Measurements from ENCODE around the gene TRMT11.
"Not testable (repeated sequence)": the region's sequence is repeated elsewhere in the genome, so short reads cannot be mapped to it uniquely, and the experiment has no call there.

The TRMT11 gene

DNA sequence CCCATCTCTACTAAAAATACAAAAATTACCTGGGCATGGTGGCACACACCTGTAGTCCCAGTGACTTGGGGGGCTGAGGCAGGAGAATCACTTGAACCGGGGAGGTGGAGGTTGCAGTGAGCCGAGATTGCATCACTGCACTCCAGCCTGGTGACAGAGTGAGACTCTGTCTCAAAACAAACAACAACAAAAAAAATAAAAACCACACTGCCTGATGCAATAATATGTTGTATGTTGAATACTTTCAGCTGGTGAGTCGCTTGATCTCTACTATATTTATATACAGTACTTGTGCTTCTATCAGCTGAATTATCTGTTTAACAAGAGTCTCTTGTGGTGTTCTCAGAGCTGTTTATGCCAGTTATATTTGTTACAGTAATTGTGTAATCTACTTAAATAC is 37.1 kb downstream of the TRMT11 start:
- not testable (repeated sequence) for H3K27ac ChIP-seq (ENCODE audit: low read length); H3K9me3 ChIP-seq (ENCODE audit: control insufficient read depth in 2 of 2, low read length in 2 of 2); H3K4me1 ChIP-seq (ENCODE audit: control insufficient read depth, insufficient read depth, low read length); H3K27me3 ChIP-seq (ENCODE audit: control insufficient read depth in 1 of 2, insufficient read depth in 2 of 2, low read length in 2 of 2); H3K9ac ChIP-seq (ENCODE audit: low read length in 2 of 2); H3K4me3 ChIP-seq (ENCODE audit: low read length in 2 of 2)
- peaks cover 6 to 21% of the 10 kb centered on the region in 2 donors for H3K36me3 ChIP-seq (ENCODE audit: control insufficient read depth in 2 of 2, insufficient read depth in 2 of 2, low read length in 2 of 2)

DNA sequence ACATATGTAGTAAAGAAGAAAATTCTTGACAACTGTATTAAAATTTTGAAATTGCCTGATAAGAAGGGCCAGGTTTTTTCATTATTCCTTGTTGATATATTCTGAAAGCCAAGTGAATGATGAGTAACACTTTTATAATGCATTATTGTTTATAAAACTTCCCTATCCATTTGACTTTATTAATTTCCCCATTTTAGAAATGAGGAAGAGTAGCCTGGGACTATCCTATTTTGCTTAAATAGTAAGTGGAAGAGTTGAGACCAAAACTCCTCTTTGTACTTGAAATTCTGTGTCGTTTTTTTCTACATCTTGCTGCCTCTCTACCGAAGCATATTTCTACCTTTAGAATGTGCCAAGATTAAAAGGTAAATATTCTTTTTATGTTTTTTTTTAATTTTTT is 39.7 kb downstream of the TRMT11 start:
- Histone ChIP-seq H3K36me3 (ENCODE audit: control insufficient read depth in 2 of 2, insufficient read depth in 2 of 2, low read length in 2 of 2) (peaks cover 3 to 16% of the 10 kb centered on the region in 2 donors), H3K27me3 (ENCODE audit: control insufficient read depth in 1 of 2, insufficient read depth in 2 of 2, low read length in 2 of 2) (no peaks in the 10 kb centered on the region), H3K4me1 (ENCODE audit: control insufficient read depth, insufficient read depth, low read length) (no peaks in the 10 kb centered on the region), H3K9me3 (ENCODE audit: control insufficient read depth in 2 of 2, low read length in 2 of 2) (no peaks in the 10 kb centered on the region), H3K4me3 (ENCODE audit: low read length in 2 of 2) (no peak overlapping the region), H3K9ac (ENCODE audit: low read length in 2 of 2) (no peak overlapping the region), H3K27ac (ENCODE audit: low read length) (no peak overlapping the region)

GRCh38 chr6:126027601-126028000 is 41.3 kb downstream of the TRMT11 start:
- H3K4me1 ChIP-seq (ENCODE audit: control insufficient read depth, insufficient read depth, low read length), result no peaks in the 10 kb centered on the region
- H3K4me3 ChIP-seq (ENCODE audit: low read length in 2 of 2), result no peak overlapping the region
- H3K36me3 ChIP-seq (ENCODE audit: control insufficient read depth in 2 of 2, insufficient read depth in 2 of 2, low read length in 2 of 2), result peaks cover 5% of the 10 kb centered on the region in 2 donors
- H3K27me3 ChIP-seq (ENCODE audit: control insufficient read depth in 1 of 2, insufficient read depth in 2 of 2, low read length in 2 of 2), result no peaks in the 10 kb centered on the region
- no peaks in the 10 kb centered on the region for H3K9me3 ChIP-seq (ENCODE audit: control insufficient read depth in 2 of 2, low read length in 2 of 2)
- H3K9ac ChIP-seq (ENCODE audit: low read length in 2 of 2), result no peak overlapping the region
- H3K27ac ChIP-seq (ENCODE audit: low read length), result no peak overlapping the region

DNA sequence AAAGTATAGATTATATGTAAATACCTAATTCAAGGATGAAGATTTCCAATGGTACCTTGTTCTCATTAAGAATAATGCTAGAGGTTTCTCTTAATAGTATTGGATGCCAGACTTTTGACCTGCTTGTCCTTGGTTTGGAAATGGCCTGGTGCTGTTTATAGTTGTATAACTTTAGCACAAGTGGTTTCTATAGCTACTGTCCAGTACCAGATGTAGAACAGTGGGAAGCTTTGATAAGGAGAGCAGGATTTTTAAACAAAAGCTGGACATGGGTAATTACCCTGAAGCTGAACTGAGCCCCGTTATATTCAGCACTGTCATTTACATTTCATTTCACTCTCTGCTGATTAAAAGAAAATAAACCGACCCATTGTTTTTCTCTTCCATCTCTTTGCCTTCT is 43.7 kb downstream of the TRMT11 start:
- Histone ChIP-seq H3K9ac (ENCODE audit: low read length in 2 of 2) (no peak overlapping the region), H3K4me1 (ENCODE audit: control insufficient read depth, insufficient read depth, low read length) (peaks cover 4% of the 10 kb centered on the region), H3K9me3 (ENCODE audit: control insufficient read depth in 2 of 2, low read length in 2 of 2) (no peaks in the 10 kb centered on the region), H3K4me3 (ENCODE audit: low read length in 2 of 2) (no peak overlapping the region), H3K27me3 (ENCODE audit: control insufficient read depth in 1 of 2, insufficient read depth in 2 of 2, low read length in 2 of 2) (no peaks in the 10 kb centered on the region), H3K36me3 (ENCODE audit: control insufficient read depth in 2 of 2, insufficient read depth in 2 of 2, low read length in 2 of 2) (peaks cover 0 to 2% of the 10 kb centered on the region in 2 donors), H3K27ac (ENCODE audit: low read length) (no peak overlapping the region)

DNA sequence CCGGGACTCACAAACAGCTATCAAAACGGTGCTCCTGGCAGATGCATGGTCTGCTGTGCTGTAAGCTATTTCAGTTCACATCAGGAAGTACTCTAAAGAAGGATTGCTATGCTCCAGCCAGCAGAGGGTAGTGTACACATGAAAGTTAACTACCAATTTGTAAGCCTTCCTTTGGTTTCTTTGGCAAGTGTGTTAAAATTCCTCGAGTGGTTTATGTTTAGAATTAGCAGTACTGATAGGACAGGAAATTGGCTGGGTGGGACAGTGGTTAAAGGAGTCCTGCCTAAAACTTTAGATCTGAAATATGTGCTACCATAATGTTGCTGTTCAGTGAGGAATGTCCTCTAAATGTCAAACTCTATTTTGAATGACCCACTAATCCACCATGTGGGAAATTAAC is 47.4 kb downstream of the TRMT11 start:
- Histone ChIP-seq H3K27me3 (ENCODE audit: control insufficient read depth in 1 of 2, insufficient read depth in 2 of 2, low read length in 2 of 2) (no peaks in the 10 kb centered on the region), H3K4me1 (ENCODE audit: control insufficient read depth, insufficient read depth, low read length) (peaks cover 4% of the 10 kb centered on the region), H3K4me3 (ENCODE audit: low read length in 2 of 2) (no peak overlapping the region), H3K9ac (ENCODE audit: low read length in 2 of 2) (no peak overlapping the region), H3K9me3 (ENCODE audit: control insufficient read depth in 2 of 2, low read length in 2 of 2) (no peaks in the 10 kb centered on the region), H3K27ac (ENCODE audit: low read length) (no peak overlapping the region), H3K36me3 (ENCODE audit: control insufficient read depth in 2 of 2, insufficient read depth in 2 of 2, low read length in 2 of 2) (peaks cover 0 to 6% of the 10 kb centered on the region in 2 donors)

DNA sequence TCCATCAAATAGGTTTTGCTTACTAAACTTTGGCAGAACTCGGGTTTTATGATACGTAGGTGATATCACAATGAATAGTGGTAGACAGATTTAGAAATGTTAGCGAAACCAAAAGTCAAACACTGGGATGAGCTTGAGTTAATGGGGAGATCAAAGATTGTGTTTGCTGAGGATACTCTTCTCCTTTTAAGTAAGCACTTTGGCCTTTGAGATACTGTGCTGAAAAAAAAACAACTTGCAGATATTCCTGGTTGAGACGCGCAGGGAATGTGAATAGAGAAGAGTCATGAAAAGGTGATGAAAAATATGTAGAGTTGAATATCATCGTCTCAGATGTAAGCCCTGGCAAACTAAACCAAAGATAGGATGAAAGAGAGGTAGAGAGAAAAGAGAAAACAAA is 48.3 kb downstream of the TRMT11 start:
- Histone ChIP-seq H3K9ac (ENCODE audit: low read length in 2 of 2) (no peak overlapping the region), H3K4me3 (ENCODE audit: low read length in 2 of 2) (no peak overlapping the region), H3K4me1 (ENCODE audit: control insufficient read depth, insufficient read depth, low read length) (peaks cover 4% of the 10 kb centered on the region), H3K27me3 (ENCODE audit: control insufficient read depth in 1 of 2, insufficient read depth in 2 of 2, low read length in 2 of 2) (no peaks in the 10 kb centered on the region), H3K27ac (ENCODE audit: low read length) (no peak overlapping the region), H3K9me3 (ENCODE audit: control insufficient read depth in 2 of 2, low read length in 2 of 2) (no peaks in the 10 kb centered on the region), H3K36me3 (ENCODE audit: control insufficient read depth in 2 of 2, insufficient read depth in 2 of 2, low read length in 2 of 2) (peaks cover 5 to 6% of the 10 kb centered on the region in 2 donors)

GRCh38 chr6:126035764-126036163 is 49.4 kb downstream of the TRMT11 start:
- Histone ChIP-seq H3K27me3 (ENCODE audit: control insufficient read depth in 1 of 2, insufficient read depth in 2 of 2, low read length in 2 of 2) (no peaks in the 10 kb centered on the region), H3K9me3 (ENCODE audit: control insufficient read depth in 2 of 2, low read length in 2 of 2) (no peaks in the 10 kb centered on the region), H3K4me1 (ENCODE audit: control insufficient read depth, insufficient read depth, low read length) (peaks cover 4% of the 10 kb centered on the region), H3K27ac (ENCODE audit: low read length) (no peak overlapping the region), H3K36me3 (ENCODE audit: control insufficient read depth in 2 of 2, insufficient read depth in 2 of 2, low read length in 2 of 2) (peaks cover 6% of the 10 kb centered on the region in 2 donors), H3K9ac (ENCODE audit: low read length in 2 of 2) (no peak overlapping the region), H3K4me3 (ENCODE audit: low read length in 2 of 2) (no peak overlapping the region)

DNA sequence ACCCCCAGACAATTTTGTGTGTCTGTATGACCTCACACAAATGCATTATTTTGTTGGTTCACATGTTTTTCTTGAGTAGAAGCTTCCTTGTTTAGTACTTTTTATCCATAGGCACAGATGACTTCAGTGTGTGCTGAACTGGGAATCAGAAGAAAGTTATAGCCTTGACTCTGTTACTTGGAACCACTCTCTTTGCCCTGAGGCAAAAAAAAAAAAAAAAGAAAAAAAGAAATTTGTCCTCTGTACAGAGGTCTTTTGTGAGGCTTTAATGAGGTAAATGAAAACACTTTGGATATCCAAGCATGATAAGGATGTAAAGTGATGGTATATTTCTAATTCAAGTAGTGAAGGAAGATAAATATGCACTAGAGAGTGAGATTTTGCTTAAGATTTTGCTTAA is 51.9 kb downstream of the TRMT11 start:
- H3K27me3 ChIP-seq (ENCODE audit: control insufficient read depth in 1 of 2, insufficient read depth in 2 of 2, low read length in 2 of 2), result no peaks in the 10 kb centered on the region
- H3K9me3 ChIP-seq (ENCODE audit: control insufficient read depth in 2 of 2, low read length in 2 of 2), result no peaks in the 10 kb centered on the region
- H3K27ac ChIP-seq (ENCODE audit: low read length), result no peak overlapping the region
- no peak overlapping the region for H3K4me3 ChIP-seq (ENCODE audit: low read length in 2 of 2)
- peaks cover 4 to 8% of the 10 kb centered on the region in 2 donors for H3K36me3 ChIP-seq (ENCODE audit: control insufficient read depth in 2 of 2, insufficient read depth in 2 of 2, low read length in 2 of 2)
- no peak overlapping the region for H3K9ac ChIP-seq (ENCODE audit: low read length in 2 of 2)
- peaks cover 4% of the 10 kb centered on the region for H3K4me1 ChIP-seq (ENCODE audit: control insufficient read depth, insufficient read depth, low read length)

DNA sequence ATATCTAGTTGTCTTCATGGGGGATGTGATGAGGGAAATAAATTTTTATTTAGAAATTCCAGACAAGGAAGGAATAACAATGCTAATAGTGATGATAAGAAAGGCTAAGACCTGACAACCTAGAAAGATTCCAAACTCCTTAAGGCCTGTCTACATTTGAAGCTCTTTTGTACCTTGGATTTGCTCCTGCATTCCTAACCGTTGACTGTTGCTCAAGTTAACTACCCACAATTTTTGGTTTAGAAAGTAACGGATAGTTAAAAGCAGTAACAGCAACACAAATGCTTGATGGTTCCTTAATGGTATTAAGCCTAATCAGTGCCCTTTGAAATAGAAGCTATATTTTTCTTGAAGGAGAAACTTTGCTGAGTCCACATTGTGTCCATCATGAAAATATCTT is 52.9 kb downstream of the TRMT11 start:
- Histone ChIP-seq H3K4me1 (ENCODE audit: control insufficient read depth, insufficient read depth, low read length) (no peaks in the 10 kb centered on the region), H3K4me3 (ENCODE audit: low read length in 2 of 2) (no peak overlapping the region), H3K27ac (ENCODE audit: low read length) (no peak overlapping the region), H3K27me3 (ENCODE audit: control insufficient read depth in 1 of 2, insufficient read depth in 2 of 2, low read length in 2 of 2) (no peaks in the 10 kb centered on the region), H3K9me3 (ENCODE audit: control insufficient read depth in 2 of 2, low read length in 2 of 2) (no peaks in the 10 kb centered on the region), H3K9ac (ENCODE audit: low read length in 2 of 2) (no peak overlapping the region), H3K36me3 (ENCODE audit: control insufficient read depth in 2 of 2, insufficient read depth in 2 of 2, low read length in 2 of 2) (peaks cover 4 to 8% of the 10 kb centered on the region in 2 donors)

DNA sequence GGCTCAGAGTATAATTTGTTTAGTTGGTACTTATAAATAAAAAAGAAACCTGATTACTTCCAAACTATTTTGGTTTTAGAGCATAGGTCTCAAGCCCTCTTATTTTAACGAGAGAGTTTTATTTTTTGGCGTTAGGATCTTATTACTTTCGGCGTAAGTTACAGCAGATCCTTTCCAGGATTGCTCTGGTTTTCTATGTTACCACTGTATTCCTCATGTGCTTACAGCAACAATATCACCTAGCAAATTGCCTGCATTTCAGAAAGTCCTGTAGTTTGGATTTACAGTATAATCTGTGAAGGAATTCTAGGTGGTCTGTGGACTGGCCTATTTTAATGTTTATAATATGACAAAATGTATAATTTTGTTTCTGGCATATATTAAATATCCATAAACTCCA is 54.1 kb downstream of the TRMT11 start:
- Histone ChIP-seq H3K9me3 (ENCODE audit: control insufficient read depth in 2 of 2, low read length in 2 of 2) (no peaks in the 10 kb centered on the region), H3K27ac (ENCODE audit: low read length) (no peak overlapping the region), H3K36me3 (ENCODE audit: control insufficient read depth in 2 of 2, insufficient read depth in 2 of 2, low read length in 2 of 2) (peaks cover 4 to 8% of the 10 kb centered on the region in 2 donors), H3K27me3 (ENCODE audit: control insufficient read depth in 1 of 2, insufficient read depth in 2 of 2, low read length in 2 of 2) (no peaks in the 10 kb centered on the region), H3K4me3 (ENCODE audit: low read length in 2 of 2) (no peak overlapping the region), H3K9ac (ENCODE audit: low read length in 2 of 2) (no peak overlapping the region), H3K4me1 (ENCODE audit: control insufficient read depth, insufficient read depth, low read length) (no peaks in the 10 kb centered on the region)

DNA sequence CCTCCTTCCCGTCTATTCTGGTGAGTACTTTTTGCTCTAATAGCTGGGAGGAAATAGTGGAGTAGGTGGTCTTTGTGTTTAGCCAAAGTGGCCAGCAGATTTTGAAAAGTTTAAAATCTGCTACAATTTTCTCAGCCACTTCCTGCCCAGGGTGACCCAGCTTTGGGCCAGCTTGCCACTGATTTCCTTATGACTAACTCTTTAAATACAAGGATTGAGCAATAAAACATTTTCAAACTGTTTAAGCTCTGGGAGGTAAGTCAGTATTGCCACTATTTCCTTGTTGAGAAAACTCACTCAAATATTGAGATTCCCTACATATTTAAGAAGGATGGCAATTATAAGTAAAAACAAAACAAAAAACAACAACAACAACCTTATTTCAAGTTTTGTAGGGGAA is 54.5 kb downstream of the TRMT11 start:
- no peaks in the 10 kb centered on the region for H3K27me3 ChIP-seq (ENCODE audit: control insufficient read depth in 1 of 2, insufficient read depth in 2 of 2, low read length in 2 of 2)
- no peaks in the 10 kb centered on the region for H3K9me3 ChIP-seq (ENCODE audit: control insufficient read depth in 2 of 2, low read length in 2 of 2)
- H3K4me1 ChIP-seq (ENCODE audit: control insufficient read depth, insufficient read depth, low read length), result no peaks in the 10 kb centered on the region
- H3K36me3 ChIP-seq (ENCODE audit: control insufficient read depth in 2 of 2, insufficient read depth in 2 of 2, low read length in 2 of 2), result peaks cover 4 to 8% of the 10 kb centered on the region in 2 donors
- H3K27ac ChIP-seq (ENCODE audit: low read length), result no peak overlapping the region
- no peak overlapping the region for H3K9ac ChIP-seq (ENCODE audit: low read length in 2 of 2)
- H3K4me3 ChIP-seq (ENCODE audit: low read length in 2 of 2), result no peak overlapping the region
